Measurements from ENCODE around the gene C14orf132.
A peak's percentile ranks its signal among the peaks of the same experiment; 100 is the strongest.

The C14orf132 gene

GRCh38 chr14:96109596-96110355 lies 70.6 kb downstream of the C14orf132 start:
- no peak overlapping the region for H3K4me3 ChIP-seq (ENCODE audit: low read depth, low read length)
- ChIA-PET CTCF (interaction anchor here (0.7 to 1.3 kb wide), 2 partner anchors 9 to 10 kb away, joined by 3 to 4 read pairs; no protein-coding TSS in a partner anchor), POLR2A (no interaction called here)
- no peak for DNase-seq (ENCODE audit: low read depth, low spot score)
- TF ChIP-seq, protein P1, sequence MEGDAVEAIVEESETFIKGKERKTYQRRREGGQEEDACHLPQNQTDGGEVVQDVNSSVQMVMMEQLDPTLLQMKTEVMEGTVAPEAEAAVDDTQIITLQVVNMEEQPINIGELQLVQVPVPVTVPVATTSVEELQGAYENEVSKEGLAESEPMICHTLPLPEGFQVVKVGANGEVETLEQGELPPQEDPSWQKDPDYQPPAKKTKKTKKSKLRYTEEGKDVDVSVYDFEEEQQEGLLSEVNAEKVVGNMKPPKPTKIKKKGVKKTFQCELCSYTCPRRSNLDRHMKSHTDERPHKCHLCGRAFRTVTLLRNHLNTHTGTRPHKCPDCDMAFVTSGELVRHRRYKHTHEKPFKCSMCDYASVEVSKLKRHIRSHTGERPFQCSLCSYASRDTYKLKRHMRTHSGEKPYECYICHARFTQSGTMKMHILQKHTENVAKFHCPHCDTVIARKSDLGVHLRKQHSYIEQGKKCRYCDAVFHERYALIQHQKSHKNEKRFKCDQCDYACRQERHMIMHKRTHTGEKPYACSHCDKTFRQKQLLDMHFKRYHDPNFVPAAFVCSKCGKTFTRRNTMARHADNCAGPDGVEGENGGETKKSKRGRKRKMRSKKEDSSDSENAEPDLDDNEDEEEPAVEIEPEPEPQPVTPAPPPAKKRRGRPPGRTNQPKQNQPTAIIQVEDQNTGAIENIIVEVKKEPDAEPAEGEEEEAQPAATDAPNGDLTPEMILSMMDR (IDR thresholded peaks at IDR 0.05; ENCODE audit: insufficient read depth, low read length, missing control alignments) = no peak

DNA sequence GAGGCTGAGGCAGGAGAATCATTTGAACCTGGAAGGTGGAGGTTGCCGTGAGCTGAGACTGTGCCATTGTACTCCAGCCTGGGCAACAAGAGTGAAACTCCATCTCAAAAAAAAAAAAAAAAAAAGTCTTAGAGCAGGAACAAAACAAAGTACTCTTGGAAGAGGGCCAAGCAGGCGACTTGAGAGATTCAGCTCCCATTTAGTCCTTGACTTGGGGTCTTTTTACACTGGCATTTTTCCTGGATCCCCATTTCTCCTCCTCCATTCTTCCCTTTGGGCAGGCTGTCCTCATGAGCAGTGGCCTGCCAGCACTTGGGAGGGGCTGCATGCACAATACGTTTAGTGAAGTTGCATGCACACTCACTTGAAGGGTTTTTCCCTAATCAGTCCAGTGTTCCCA lies 72.9 kb downstream of the C14orf132 start:
- TF ChIP-seq, protein P1 (IDR thresholded peaks at IDR 0.05; ENCODE audit: insufficient read depth, low read length, missing control alignments) = no peak
- H3K4me3 ChIP-seq (ENCODE audit: low read depth, low read length) = no peak overlapping the region
- ChIA-PET CTCF (interaction anchor here (1.2 kb wide), 1 partner anchor 163 kb away, joined by 4 read pairs; no protein-coding TSS in a partner anchor), POLR2A (no interaction called here)
- DNase-seq (ENCODE audit: low read depth, low spot score) = no peak

GRCh38 chr14:96114002-96114401 lies 74.8 kb downstream of the C14orf132 start:
- no peak for DNase-seq (ENCODE audit: low read depth, low spot score)
- no peak overlapping the region for H3K4me3 ChIP-seq (ENCODE audit: low read depth, low read length)
- TF ChIP-seq, protein P1 (IDR thresholded peaks at IDR 0.05; ENCODE audit: insufficient read depth, low read length, missing control alignments) = no peak
- ChIA-PET CTCF (interaction anchor here (1.4 to 1.9 kb wide), 4 partner anchors 9 to 155 kb away, joined by 3 to 8 read pairs (median 4); no protein-coding TSS in a partner anchor), POLR2A (no interaction called here)

DNA sequence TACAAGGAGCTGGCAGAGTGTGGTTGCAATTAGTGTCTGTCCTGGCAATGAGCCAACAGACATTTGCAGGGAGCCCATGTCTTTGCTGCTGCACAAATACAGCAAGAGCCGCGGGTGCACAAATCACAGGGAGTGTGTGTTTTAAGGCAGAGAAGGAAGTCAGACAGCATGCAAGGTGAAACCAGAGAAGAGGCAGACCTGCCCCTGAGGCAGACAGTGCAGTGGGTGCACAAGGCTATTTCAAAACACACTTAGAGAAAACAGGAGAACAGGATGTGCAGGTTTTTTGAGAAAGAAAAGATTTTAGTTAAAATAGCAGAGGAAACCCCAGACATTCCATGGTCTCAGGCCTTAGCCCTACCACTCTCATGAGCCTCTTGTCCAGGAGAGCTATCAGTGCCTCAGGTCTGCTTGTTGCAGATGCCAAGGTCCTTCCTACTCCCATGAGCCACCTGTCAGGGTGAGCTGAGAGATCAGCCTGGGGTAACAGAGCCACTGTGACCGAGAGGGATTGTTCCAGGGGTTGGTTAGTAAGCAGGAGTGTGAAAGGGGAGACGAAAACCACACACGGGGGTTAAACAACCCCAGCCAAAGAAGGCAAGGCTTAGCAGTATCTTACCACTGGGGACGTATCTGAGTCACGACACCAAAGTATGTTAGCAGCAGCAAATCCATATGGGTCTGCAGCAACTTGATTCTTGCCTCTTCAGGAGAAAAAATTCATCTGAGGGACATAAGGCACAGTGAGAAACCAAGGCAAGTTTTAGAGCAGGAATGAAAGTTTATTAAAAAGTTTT lies 78.1 kb downstream of the C14orf132 start:
- ChIA-PET POLR2A (no interaction called here), CTCF (interaction anchor here (0.9 to 6.6 kb wide), 6 partner anchors 10 to 223 kb away, joined by 3 to 55 read pairs (median 6); no protein-coding TSS in a partner anchor)
- TF ChIP-seq, protein P1 (IDR thresholded peaks at IDR 0.05; ENCODE audit: insufficient read depth, low read length, missing control alignments) = peak; percentile 16
- H3K4me3 ChIP-seq (ENCODE audit: low read depth, low read length) = no peak overlapping the region
- DNase-seq (ENCODE audit: low read depth, low spot score) = no peak

GRCh38 chr14:96117960-96118359 lies 78.8 kb downstream of the C14orf132 start:
- DNase-seq (ENCODE audit: low read depth, low spot score) = no peak
- TF ChIP-seq, protein P1 (IDR thresholded peaks at IDR 0.05; ENCODE audit: insufficient read depth, low read length, missing control alignments) = no peak
- POLR2A ChIA-PET = no interaction called here
- no peak overlapping the region for H3K4me3 ChIP-seq (ENCODE audit: low read depth, low read length)
- CTCF ChIA-PET = interaction anchor here (0.8 to 6.6 kb wide), 9 partner anchors 9 to 222 kb away, joined by 3 to 55 read pairs (median 4); no protein-coding TSS in a partner anchor

DNA sequence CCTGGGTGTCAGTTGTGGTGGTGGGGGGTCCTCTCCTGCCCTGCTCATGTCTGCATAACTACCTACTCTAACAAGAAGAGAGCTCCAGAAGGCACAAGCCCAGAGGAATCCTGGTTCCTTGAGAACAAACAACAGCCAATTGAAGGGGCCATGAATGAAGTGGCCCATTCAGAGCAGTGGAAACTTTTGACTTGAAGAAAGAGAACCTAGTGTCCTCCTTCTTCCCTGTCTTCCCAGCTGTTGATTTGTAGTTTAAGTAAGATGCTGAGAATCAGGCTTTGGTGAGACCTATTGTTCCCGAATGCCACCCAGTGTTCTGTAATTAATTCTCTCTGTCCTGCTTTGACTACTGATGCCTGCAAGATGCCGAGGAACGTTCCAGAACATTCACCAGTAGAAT lies 79.2 kb downstream of the C14orf132 start:
- TF ChIP-seq, protein P1 (IDR thresholded peaks at IDR 0.05; ENCODE audit: insufficient read depth, low read length, missing control alignments) = no peak
- no peak overlapping the region for H3K4me3 ChIP-seq (ENCODE audit: low read depth, low read length)
- POLR2A ChIA-PET = no interaction called here
- DNase-seq (ENCODE audit: low read depth, low spot score) = no peak
- CTCF ChIA-PET = interaction anchor here (0.8 to 6.6 kb wide), 9 partner anchors 8 to 221 kb away, joined by 3 to 55 read pairs (median 4); no protein-coding TSS in a partner anchor
